Left kidney (tissue), 8 donors: ENCODE data around the gene MEIOC. TPM values are rescaled to one million over a fixed set of nuclear protein-coding genes. Genes with fewer than 3 reads are reported as not detected.
"Not testable (repeated sequence)": the region's sequence is repeated elsewhere in the genome, so short reads cannot be mapped to it uniquely, and the experiment has no call there.

Experiments used
- DNase-seq: peaks from one replicate; pipeline ENCODE4 v3.0.0-alpha.2; 2013
- long read RNA-seq, 8 donors: transcript quantifications; one replicate each; lab custom pipeline, GENCODE V29; 2026
- polyA plus RNA-seq: library from polyadenylated mRNA; unstranded; fragments of 120-200 nt; gene quantifications from one replicate; pipeline ENCODE4 v1.2.1, GENCODE V29; 2013; ENCODE audit not compliant: insufficient read length

The MEIOC gene
- polyA plus RNA-seq, result 3.3 TPM
- long read RNA-seq, donor 1, result 0 reads
- long read RNA-seq, donor 2, result 0 reads
- long read RNA-seq, donor 3, result 0 reads
- long read RNA-seq, donor 4, result 0 reads
- long read RNA-seq, donor 5, result 0 reads
- long read RNA-seq, donor 6, result 0 reads
- long read RNA-seq, donor 7, partial matches to known transcripts, result 9 of 32 reads
- long read RNA-seq, donor 7, other reads (novel, unspliced or antisense), result 23 of 32 reads
- long read RNA-seq, donor 8, partial matches to known transcripts, result 0 of 6 reads
- long read RNA-seq, donor 8, other reads (novel, unspliced or antisense), result 6 of 6 reads

DNA sequence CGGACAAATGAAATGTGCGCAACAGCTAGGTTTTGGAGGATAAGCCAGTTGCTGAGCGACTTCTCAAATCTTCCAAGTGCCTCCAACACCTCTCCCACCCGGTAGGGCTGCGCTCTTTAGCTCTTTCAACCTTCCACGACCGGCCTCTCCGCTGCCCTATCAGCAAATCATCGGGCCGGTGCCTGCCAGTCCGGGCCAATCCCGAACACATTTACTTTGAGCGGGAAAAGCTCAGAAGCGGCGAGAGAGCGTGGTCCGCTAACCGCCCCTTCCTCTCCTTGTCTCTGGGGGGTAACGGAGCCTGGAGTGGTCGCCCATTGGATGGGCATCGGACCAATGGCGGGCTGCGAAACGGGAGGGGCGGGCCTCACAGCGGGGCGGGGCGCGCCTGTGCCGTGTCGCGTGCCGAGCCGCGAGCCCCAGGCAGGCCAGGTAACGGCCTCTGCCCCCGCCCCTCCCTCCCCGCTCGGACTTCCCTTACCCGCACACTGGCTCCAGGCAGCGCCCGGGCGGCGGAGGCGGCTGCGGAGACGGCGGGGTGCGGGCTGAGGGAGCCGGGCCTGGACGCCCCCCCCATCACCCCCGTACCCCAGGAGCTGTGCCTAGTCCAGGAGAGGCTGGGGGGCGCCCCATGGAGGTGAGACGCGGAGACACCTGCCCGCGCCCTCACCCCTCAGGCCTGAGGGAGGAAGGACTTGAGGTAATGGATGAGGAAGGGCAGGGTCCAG, at the start of gene MEIOC:
Gene MEIOC (plus strand): TSS at position 486 of the 728 bp plus-strand sequence. CDS start 146 bp downstream, at position 632.
- DNase-seq, result no peak

DNA sequence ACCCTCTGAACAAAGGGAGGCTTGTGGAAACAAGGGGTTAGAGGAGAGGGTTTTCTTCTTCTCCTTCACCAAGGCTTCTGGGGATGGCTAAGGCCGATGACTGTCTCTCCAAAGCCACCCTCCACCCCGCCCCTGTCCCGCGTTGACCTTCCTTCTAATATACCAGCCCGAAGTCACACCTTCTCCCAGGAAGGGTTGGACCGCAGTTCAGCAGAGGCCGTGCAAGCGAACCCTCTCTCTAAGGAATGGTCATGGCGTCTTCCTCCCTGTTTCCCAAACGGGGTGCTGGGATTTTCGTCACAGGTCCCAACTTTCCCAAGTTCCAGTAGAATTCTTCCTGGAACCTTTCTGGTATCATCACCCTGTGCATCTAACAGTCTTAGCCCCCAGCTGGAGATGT, 49.6 kb upstream of the MEIOC start:
- no peak for DNase-seq

DNA sequence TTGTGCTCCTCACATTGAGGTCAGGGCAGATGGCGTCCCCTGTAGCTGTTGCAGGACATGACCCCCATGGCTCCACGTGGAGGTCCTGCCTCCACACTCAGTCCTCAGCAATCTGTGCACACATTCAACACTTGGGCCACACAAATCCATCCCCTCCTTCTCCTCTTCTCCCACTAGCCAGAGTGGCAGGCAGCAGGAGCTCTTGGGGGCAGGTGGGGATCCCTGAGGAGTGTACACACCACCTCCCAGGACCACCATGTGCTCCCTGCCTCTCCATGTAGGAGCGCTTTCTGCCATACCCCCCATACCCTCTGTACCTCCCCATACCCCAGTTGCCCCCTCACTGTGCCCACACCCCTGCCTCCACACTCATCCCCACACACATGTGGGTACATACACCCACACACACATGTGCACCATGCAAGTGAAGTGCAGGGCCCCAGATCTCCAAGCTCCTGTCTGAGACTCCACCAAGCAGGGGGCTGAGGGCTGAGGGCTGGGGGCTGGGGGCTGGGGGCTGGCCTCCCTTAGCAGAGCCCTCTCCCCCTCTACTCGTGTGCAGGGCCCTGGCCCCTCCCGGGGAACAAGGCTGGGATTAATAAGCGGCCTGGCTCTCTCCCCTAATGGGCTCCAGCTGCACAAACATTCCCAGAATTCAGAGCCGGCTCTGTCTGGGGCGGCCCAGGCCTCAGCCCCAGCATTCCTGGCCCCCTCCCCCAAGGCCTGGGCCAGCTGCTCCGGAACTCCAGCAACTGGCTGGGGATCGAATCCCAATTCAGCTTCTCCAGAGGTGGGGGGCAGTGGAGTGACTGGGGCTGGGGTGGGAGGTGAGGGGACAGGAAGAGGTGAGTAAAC, 48.2 kb upstream of the MEIOC start:
- peak; percentile 83 for DNase-seq

DNA sequence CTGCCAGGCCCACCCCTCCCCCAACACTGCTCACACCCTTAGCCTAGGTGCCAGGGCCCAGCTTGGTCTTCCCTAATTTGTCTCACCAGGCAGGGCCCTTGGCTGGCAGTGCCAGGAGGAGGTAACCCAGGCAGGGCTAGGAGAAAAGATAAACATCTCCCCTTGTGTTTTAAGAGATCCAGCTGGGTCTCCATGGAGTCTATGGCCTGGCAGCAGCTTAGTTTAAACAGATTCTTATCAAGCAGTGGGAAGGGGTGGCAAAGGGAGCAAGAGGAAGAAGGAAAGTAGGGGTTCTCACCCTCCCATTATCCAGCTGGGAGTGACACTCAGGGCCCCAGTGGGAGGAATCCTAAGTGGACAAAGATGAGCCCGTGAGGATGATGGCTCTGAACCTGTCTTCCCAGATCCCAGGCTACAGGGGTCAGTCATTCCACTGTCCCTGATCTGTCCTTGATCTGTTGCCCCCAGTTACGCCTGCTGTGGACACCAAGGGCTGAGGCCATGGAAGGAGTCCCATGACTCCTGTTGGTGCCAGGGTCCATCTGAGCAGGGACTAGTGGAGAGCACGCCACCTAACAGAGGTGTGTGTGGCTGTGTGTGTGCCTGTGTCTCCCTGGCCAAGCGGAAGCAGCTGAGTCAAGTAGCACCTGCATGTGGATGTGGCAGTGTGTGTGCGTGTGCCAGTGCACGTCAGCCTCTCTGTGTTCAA, 47.4 kb upstream of the MEIOC start:
- no peak for DNase-seq

DNA sequence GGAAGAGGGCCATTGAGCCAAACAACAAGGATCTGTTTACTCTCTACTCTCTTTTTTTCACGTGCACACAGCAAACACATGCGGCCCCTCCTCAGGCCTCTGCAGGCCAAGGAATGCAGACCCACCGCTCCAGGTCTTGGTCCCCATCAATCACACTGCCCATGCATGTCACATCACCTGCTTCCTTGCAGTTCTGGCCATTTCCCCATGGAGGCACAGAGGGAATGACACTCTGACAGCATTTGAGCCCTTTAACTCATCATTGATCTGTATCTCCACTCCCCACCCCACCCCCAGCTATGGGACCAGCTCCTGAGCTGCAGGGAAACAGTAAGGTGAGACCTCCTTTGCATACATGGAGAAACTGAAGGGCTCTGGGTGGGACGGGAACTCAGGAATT, 45.9 kb upstream of the MEIOC start:
- no peak for DNase-seq

DNA sequence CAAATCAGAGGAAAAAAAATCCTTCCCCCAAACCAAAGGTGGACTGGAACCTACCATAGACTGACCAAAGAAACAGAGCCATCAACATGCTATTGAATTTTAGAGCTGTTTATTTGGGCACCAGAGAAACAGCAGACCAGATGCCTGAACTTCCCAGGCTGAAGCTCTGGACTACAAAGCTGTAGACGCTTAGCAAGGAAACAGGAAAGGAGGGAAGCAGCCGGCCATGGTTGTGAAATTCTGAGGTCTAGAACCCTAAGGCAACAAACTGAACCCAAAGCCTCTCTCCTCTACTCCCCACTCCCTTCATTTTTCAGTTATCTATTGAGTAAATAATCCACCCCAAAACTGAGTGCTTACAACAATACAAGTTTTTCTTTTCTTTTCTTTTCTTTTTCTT, 45.4 kb upstream of the MEIOC start:
- no peak for DNase-seq

DNA sequence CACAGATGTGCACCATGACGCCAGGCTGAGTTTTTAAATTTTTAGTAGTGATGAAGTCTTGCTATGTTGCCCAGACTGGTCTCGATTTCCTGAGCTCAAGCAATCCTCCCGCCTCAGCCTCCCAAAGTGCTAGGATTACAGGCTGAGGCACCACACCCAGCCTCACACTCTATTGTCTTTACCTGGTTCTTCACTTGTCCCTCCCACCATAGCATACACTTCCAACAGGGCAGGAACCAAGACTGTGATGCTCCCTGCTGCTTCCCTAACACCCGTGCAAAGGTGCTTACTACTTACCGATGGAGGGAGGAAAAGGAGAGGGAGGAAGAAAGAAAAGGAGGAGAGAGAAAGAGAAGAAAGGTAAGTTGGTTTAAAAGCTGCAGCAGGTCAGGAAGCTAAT, 41.4 kb upstream of the MEIOC start:
- no peak for DNase-seq

DNA sequence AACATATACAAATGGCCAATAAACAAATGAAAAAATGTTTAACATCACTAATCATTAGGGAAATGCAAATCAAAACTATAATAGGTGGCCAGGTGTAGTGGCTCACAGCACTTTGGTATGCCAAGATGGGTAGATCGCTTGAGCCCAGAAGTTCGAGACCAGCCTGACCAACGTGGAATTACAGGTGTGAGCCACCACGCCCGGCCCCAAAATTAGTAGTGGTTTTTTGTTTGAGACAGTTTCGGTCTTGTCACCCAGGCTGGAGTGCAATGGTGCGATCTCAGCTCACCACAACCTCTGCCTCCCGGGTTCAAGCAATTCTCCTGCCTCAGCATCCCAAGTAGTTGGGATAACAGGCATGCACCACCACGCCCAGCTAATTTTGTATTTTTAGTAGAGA, 37.6 kb upstream of the MEIOC start:
- DNase-seq, result not testable (repeated sequence)

DNA sequence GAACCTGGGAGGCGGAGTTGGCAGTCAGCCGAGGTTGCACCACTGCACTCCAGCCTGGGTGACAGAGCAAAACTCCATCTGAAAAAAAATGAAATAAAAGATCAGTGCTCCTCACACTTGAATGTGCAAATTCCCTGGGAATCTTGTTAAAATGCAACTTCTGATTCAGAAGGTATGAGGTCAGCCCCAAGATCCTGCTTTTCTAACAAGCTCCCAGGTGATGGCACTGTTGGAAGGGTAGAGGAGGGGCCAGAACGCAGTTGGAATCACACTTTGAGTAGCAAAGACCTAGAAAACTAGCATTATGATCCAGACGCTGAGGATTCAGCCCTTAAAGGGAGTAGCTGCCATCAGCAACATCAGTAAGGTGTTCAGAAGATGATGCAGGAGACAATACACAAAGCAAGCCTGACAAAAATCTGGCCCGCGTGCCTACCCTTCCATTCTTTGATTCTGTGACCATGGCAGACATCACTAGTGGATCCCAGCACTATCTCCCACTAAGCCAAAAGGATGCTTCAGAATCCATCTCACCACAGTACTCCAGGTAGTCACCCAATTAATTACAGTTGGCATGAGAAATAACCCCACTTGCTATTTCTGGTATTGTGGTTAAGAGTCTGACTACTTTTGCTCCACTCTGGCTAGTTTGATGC, 33.1 kb upstream of the MEIOC start:
- no peak for DNase-seq

DNA sequence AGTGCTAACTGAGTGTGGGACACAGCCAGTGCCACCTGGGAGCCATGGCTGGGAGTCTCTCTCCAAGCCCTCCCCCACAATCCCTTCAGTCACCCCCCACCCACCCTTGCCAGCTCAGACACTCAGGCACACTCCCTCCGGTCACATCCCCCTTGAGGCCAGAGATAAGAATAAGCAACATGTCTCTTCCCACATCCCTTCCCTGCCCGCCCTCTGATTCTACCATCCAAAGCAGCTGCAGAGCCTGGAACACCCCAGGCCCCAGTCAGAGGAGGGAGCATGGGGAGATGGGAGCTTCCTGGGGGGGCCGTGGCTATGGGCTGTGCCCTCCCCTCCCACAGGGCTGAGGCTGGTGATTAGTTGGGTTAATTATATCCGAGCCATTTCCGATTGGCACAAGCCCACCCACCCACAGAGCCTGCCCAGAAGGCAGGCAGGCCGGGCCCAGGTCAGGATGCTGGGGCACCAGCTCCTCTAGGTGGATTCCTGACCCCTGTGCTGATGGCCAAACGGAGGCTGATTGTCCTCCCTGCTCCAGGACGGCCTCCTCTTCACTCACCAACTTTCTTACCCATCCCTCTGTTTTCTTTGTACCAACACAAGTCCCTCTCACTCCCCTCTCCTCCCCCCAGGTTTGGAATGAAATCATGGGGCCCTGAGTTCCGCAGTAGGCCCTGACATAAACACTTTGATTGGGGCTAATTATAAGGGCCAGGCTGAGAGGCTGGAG, 28.6 kb upstream of the MEIOC start:
- DNase-seq, result no peak

DNA sequence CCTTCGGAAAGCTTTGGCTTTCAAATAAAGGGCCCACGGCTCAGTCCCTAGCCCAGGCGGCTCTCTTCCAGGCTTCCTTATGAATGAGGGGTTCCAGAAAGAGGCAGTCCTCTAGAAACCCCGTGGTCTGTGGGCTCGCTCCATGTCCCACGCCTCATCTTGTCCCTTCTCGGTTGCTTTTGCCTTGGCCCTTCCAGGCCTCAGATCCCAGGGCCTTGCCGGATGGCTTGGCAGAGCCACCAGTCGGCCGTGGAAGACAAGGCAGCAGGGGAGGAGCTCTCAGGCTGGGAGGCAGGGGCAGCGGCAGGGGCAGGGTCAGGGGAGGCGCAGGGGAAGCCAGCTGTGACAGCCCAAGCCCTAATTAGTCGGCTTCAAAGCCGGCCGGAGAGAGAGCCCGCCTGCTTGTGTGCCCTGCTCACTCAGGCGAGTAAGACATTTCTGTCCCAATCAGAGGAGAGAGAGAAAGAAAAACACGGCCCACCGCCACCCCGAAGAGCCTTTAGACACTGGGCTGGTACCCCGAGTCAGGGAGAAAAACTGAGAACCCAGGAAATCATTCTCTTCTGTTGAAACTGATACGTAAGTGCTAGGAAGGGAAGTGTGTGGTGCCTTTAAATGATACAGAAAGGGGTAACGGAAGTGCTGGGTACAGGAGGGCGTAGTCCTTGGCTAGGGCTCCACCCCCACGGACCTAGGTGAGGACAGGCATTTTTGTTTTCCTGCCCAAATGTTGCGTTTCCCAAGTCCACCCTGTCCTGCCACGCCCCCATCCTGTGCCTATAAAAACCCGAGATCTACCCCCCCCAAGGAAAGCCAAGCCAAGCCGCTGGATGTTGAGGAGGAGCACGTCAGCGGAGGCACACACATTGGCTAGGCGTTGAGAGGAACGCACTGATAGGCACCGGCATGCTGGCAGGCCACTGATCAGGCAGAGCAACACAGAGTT, 27.8 kb upstream of the MEIOC start:
- DNase-seq, result peak; percentile 86

DNA sequence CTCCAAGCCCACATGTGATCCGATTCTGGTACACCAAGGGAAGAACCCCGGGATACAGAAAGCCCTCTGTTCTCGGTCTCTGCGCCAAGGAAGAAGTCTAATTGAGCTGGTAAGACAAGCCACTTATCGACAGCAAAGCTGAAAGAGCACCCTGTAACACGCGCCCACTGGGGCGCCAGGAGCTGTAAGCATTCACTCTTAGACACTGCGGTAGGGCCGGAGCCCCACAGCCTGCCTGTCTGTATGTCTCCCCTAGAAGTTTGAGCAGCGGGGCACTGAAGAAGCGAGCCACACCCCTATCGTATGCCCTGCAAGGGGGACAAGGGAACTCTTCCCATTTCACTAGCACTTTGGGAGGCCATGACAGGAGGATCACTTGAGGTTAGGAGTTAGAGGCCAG, 27.0 kb upstream of the MEIOC start:
- DNase-seq, result no peak

DNA sequence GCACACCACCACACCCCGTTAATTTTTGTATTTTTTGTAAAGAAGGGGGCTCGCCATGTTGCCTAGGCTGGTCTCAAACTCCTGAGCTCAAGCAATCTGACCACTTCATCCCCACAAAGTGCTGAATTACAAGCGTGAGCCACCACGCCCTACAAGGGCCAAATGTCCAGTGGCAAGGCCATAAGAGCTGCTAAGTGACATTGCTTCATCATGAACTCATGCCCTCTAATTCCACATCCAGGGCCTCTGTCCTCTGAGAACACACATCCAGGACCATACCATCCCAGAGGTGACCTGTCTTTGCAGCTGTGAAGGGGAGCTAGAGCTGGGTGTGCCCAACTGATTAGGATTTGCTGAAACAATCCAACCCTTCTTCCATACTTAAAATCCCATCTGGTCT, 25.6 kb upstream of the MEIOC start:
- DNase-seq, result no peak

DNA sequence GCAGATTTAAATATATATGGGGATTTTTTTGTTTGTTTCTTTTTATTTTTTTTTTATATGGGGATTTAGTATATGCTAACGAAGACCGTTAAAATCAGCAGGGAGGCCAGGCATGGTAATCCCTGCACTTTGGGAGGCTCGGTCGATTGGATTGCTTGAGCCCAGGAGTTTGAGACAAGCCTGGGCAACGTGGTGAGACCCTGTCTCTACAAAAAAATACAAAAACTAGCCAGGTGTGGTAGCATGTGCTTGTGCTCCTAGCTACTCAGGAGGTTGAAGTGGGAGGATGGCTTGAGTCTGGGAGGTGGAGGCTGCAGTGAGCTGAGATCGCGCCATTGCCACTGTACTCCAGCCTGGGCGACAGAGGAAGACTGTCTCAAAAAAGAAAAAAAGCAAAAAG, 22.3 kb upstream of the MEIOC start:
- no peak for DNase-seq

DNA sequence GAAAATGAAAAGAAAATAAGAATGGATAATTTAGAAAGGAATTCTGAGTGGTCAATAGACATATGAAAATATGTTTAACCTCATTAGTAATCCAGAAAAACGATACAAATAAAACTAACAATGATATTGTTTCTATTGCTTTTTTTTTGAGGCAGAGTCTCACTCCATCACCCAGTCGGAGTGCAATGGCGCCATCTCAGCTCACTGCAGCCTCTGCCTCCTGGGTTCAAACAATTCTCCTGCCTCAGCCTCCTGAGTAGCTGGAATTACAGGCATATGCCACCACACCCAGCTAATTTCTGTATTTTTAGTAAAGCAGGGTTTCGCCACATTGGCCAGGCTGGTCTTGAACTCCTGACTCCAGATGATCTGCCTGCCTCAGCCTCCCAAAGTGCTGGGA, 21.9 kb upstream of the MEIOC start:
- not testable (repeated sequence) for DNase-seq

DNA sequence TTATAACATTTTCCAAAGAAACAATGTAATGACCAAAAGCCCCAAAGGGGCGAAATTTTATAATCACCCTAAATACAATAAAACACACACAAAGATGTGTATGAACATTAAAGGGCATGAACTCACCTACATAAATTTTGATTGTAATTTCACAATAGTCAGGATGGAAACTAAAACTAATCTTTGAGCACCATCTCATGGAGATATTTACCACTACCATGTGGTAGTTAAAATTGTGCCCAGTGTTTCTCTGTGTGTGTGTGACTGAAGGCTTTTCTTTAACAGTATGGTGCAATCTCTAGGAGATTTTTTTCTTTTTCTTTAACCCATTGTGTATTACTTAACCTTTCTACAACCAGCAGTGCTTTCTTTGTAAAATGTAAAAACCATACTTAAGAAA, 19.7 kb upstream of the MEIOC start:
- DNase-seq, result no peak

DNA sequence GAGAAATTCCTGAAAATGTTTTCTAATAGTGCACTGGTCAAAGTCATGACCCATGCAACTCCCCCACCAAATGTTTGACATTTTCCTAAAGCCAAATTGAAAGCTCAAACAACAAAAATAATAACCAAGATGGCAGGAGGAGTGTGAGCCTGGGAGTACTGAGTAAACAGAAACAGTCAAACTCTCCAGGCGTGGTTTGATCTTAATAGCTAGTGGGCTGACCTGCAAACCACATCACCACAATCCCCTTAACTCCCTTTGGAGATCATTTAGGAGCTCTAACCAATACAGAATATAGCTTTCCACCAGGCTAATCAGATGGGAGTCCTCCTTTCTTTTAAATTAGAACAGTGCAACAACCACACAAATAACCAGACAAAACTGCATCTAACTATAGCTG, 19.2 kb upstream of the MEIOC start:
- DNase-seq, result no peak

DNA sequence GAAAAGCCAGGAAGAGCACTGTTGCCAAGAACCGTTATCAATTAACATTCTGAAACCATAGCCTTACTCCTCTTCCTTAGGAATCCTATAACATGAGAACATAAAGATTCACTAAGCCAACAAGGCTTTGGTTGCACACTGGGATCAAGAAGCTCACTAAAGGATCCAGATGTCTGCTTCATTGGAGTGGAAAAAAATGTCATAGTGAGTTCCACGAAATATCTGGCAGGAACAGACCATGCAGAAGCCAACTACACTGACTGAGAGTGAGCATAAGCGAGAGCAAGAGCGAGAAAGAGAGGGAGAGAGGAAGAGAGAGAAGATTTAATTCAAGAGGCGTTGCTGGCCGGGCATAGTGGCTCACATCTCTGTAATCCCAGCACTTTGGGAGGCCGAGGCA, 13.4 kb upstream of the MEIOC start:
- DNase-seq, result no peak

DNA sequence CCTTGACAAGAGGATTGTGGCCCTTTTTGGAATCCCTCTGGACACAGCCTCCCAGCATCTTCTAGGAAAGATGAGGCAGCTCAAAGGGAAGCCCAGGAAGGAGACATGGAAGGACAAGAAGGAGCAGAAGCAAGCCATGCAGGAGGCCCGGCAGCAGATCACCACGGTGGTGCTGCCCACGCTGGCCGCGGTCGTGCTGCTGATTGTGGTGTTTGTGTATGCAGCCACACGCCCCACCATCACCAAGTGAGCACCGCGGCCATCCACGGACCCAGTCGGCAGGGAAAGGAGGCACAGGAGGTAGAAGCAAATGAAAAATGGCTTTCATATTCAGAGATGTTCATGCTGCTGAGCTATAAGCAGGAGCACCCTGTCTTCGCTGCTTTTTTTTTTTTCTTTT, 10.9 kb upstream of the MEIOC start:
- DNase-seq, result no peak

DNA sequence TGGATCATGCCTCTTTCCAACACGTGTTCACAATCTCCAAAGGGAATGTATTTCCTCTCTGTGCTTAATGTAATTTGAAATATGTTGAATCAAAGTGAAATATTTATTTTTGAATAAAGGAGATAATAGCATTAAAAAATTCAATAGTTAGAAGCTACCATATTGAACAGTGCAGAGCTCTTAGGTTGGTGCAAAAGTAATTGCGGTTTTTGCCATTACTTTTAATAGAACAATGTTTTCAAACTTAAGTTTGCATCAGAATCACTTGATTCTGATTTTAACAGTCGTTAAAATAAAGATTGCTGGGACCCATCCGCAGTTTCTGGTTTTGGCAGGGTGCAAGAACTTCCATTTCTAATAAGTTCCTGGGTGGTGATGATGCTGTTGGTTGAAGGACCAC, 10.0 kb upstream of the MEIOC start:
- DNase-seq, result no peak
